Femur (tissue), 1 donor: ENCODE data around the gene IKZF4.
A peak's percentile ranks its signal among the peaks of the same experiment; 100 is the strongest.
"Not testable (repeated sequence)": the region's sequence is repeated elsewhere in the genome, so short reads cannot be mapped to it uniquely, and the experiment has no call there.

Experiments used
- DNase-seq: peaks from one replicate; pipeline ENCODE4 v3.0.0-alpha.2; 2017

Gene IKZF4

DNA sequence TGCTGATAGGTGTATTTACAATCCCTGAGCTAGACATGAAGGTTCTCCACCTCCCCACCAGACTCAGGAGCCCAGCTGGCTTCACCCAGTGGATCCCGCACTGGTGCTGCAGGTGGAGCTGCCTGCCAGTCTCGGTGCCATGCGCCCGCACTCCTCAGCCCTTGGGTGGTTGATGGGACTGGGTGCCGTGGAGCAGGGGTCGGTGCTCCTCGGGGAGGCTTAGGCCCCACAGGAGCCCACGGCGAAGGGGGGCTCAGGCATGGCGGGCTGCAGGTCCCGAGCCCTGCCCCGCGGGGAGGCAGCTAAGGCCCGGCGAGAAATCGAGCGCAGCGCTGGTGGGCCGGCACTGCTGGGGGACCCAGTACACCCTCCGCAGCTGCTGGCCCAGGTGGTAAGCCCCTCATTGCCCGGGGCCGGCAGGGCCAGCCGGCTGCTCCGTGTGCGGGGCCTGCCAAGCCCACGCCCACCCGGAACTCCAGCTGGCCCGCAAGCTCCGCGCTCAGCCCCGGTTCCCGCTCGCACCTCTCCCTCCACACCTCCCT is 20.8 kb upstream of the IKZF4 start:
- not testable (repeated sequence) for DNase-seq

DNA sequence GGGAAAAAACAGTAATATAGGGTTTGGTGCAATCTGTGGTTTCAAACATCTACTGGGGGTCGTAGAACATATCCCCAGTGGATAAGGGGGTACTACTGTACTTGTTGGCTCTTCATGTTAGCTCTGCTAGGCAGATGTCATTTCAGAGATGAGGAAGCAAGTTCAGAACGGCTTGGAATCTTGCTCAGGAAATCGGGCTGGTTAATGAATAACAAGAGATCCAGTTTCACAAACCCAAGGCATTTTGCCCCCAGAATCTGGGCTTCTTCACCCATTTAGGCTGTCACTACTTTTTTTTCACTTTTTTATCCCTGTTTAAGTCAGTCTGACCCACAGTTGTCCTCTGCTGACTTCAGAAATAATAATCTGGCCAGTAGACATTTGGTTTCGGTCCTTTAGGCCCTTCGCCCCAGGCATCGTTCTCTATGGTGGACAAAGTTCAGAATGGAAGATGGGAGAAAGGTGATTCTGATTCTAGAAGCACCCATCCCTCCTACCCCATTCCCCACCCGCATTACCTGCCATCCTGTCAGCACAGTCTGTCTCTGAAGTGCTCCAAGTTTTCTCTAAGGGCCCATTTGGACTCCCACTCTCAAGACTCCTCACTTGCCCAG is 19.2 kb upstream of the IKZF4 start:
- DNase-seq: no peak

DNA sequence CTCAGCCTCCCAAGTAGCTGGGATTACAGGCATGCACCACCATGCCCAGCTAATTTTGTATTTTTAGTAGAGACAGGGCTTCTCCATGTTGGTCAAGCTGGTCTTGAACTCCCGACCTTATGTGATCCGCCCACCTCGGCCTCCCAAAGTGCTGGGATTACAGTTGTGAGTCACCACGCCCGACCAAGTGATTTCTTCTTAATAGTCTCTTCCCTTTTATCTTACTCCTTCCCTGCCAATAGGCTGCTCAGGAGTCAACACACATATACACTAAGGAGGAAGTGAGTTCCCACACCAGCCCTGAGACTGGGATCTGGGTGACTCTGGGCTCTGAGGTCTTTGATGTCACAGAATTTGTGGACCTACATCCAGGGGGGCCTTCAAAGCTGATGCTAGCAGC is 17.5 kb upstream of the IKZF4 start:
- DNase-seq: not testable (repeated sequence)

DNA sequence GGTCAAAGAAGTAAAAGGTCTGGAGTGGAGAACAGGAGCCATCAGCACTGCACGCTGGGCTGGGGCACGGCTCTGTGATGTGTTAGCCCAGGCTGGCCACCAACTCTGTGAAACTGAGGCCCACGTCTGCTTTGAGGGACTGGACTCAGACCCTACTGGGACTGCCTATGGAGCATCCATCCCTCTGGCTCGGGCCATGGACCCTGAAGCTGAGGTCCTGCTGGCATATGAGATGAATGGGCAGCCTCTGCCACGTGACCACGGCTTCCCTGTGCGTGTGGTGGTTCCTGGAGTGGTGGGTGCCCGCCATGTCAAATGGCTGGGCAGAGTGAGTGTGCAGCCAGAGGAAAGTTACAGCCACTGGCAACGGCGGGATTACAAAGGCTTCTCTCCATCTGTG is 16.6 kb upstream of the IKZF4 start:
- DNase-seq: no peak

DNA sequence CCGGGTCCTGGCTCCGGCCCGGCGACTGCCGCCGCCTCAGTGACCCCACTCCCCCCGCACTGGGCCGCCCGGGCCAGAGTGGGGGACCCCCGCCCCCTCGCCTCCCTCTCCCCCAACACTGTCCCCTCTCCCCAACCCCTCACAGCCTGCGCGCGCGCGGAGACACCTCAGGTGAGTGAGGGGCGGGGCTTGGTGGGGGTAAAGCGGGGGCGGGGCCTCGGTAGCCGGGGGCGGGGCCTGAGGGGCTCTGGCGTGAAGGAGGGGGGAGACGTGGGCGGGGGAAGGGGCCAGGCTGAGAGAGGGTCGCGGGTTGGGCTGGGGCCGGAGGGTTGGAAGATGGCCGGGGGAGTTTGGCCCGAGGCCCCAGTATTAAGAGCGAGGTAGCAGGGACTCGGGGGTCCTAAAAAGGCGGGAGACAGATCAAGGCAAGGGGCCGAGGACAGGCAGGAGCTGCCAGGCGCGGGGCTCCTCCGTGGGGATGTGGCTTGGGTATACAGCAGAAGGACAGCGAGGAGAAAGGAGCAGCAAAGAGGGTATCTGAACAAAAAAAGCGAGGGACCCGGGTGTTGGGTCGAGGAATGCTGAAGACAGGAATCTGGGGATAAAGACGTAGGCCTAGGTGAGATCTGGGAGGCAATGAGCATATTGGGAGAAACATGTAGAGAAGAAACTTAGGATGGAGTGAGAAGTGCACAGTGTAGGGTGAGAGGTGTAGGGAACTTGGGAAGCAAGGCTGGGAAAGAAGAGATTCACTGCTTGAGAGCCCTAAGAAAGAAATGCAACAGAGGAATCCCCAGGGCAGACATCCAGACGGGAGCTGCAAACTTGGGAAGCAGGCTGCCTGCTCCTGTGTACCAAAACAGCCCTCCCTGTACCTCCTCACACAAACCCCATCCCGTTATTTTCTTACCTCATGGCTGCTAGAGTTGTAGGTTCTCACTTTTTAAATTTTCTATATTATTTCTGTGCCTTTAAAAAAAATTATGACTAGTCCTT is 13.0 kb upstream of the IKZF4 start:
- peak; percentile 80 for DNase-seq

DNA sequence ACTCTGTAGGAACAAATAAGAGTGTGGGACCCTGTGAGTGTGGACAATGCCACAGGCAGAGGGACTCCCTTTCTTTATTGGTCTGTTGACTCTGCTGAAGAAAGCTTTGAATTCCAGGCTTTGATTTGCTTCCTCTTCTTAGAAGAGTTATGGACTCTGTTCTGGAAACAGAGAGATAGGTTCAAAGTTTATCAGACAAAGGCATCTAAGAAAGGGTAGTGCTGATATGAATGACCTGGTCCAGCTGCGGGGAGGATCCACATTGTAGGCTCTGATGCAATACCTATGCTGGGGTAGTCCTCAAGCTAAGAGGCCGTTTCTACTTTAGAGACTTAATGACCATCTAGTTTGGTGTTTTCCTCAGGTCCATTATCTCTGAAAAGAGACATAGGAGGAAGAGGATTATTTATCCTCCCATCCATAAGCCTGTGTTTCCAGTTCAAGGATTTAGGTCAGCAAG is 10.7 kb upstream of the IKZF4 start:
- no peak for DNase-seq

DNA sequence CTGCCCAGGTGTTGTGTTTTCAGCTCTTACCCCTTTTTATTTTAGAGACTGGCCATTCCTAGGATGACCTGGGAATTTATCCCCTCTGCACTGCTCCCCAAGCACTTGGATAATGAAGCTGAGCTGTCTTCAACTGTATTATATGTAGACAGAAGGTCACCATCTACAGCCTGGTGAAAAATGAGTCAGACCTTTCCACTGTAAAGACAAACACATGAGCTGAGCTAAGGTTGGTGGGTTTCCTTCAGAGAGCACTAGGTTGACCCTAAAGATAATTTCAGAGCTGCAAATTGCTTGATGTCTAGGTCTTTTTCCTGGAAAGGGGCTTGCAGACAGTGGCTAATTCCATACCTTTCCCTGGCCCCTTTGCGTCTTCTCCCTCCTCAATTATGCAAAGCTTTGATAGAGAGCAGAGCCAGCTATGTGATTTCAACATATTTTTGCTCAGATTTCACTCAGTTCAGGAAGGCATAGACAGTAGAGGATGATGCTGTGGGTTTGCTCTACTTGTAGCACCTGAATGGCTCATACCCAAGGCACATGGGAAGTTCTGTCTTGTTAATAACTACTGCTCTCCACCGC is 9.2 kb upstream of the IKZF4 start:
- DNase-seq: no peak

DNA sequence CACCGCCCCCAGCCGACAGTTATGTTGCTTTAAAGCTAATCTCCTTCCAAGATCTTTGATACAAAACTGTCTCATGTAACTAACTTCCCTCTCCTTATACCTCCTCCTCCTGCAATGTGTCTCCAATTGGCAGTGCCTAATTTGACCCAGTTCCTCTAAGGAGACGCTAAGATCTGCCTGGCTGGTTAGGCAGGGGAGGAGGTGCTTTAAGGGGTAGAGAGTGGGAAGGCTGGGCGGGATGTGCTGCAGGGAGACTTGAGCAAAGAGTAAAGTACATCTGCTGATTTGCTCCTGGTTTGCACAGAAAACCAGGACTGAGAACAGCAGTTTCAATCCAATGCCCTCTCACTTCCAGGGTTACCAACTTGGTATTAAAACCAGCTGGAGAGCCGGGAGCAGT is 7.4 kb upstream of the IKZF4 start:
- DNase-seq: no peak

DNA sequence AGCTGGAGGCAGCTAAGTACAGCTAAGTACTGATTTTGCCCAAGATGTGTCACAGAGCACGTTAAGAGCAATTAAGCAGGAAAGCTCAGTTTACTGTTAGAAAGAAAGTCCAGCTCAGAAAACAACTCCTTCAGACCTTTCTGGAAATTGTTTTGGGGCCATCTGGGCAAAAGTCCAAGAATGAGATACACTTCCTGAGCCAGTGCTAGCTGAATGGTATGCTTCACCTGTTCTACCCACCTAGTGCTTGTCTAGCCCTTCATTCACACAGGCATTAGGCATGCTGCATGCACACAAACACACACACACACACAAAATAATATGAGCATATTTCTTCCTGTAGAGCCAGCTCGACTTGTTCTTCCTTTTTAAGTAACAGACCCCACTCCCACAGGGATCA is 6.6 kb upstream of the IKZF4 start:
- no peak for DNase-seq

DNA sequence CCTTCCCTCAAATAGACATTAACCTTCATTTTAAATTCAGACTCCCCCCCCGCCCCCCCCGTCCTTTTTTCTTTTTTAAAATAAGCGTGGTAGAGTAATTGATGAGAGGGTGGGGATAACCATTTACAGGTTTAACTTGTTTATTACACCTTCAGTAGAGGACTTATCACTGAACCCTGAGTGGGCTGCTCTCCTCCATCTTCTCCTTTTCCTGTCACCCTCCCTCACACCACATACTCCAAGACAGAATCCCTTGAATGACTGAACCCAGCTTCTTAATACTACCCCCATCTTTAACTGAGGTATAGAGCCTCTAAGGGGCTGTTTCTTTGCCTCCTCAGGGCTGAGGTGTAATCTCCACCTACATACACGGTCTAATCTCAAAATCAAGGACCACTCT is 3.7 kb upstream of the IKZF4 start:
- DNase-seq: no peak

DNA sequence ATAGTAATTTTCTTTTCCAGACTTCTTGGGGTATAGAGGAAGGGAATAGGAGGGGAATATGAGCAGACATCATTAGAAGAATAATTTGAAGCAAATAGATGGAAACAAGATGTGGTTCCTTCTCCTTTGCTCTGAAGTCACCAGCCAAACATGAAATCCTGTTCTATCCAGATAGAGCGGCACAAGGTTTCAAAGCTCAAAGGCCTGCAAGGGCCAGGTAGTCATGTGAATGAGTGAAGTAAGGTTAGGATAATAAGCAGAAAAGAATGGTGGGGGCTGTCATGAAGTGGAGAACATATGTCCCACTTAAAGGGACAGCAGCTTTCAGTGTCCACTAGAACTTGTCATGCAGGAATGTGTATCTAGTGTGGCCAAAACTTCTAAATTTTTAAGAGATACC is 2.5 kb upstream of the IKZF4 start:
- DNase-seq: no peak

DNA sequence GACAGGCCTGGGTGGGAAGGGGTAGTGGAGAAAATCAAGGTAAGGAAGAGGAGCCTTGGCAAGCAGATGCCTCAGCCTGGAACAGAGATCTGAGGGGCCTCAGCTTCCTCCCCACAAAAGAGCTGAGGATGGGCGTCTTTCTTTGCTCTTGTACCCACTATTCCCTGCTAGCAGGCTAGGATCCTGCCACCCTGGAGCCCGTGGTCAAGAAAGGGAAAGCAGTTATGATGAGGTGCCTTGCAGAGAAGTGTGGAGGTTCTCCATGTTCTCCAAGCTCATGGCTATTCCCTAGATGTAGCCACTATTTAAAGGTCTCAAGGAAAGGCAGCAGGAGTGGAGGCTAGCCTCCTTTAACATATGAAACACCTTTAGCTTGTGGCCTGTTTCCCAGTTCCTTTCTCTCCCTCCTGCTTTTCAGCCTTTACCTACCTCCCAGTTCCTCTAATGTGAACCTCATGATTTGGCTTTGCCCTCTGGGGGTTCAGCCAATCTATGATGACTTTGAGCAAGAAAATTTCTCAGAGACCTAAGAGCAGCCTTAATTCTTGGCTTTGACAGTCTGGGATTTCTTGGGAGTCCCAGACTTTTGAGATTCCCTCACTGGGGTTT is 1.1 kb downstream of the IKZF4 start:
- no peak for DNase-seq

DNA sequence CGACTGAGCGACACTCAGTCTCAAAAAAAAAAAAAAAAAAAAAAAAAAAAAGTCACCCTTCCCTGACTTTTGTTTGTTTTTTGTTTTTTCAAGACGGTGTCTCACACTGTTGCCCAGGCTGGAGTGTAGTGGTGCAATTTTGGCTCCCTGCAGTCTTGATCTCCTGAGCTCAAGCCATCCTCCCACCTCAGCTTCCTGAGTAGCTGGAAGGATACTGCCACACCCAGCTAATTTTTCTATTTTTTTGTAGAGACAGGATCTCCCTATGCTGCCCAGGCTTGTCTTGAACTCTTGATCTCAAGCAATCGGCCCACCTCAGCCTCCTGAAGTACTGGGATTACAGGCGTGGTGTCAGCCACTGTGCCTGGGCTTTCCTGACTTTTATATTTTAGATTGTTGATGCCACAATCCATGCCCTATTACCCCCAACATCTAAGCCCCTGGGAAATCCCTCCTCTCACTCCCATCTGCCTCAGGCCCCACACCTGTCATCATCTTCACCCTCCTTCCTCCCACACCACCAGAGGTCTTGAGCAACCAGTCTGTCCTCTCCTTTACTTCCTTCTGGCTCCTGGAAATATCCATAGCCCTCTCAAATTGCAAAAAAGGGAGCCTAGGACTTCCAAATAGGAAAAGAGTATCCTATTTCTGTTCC is 7.8 kb downstream of the IKZF4 start:
- DNase-seq: no peak

DNA sequence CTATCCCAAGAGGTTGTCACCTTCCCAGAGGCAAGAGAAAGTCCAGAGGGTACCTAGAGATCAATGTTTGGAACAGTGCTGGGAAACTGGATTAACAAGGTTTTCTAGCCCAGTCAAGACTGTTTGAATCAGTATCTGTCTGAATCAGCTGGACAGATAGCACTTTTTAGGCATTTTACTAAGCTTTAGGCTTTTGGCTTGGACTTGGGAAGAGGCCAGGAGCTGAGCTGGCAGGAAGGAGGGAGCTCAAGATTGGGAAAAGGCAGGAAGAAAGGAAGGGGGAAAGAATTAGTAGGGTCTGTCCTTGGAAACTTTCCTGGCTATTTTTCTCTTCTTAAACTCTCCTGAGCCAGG is 8.3 kb downstream of the IKZF4 start:
- peak; percentile 37 for DNase-seq

DNA sequence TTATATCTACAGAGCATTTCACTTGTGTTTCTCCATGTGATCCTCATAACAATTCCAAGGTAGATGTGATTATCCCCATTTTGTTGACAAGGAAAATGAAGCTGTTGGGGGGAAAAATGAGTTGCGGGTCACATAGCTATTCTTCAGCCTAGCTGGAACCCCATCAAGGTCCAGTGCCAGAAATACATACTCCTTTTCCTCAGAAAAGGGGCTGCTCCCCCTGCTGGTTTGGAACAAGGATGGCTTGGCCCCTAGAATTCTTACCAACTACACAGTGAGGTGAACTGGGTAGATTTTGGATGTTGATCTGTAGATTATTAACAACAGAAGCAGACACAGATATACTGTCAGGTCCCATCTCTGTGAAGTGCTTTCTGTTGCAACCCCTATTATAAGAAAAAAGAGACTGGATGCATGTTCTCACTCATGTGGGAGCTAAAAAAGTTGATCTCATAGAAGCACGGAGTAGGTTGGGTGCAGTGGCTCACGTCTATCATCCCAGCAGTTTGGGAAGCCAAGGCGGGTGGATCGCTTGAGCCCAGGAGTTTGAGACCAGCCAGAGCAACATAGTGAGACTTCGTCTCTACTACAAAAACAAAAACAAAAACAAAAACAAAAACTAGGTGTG is 8.9 kb downstream of the IKZF4 start:
- peak; percentile 78 for DNase-seq

DNA sequence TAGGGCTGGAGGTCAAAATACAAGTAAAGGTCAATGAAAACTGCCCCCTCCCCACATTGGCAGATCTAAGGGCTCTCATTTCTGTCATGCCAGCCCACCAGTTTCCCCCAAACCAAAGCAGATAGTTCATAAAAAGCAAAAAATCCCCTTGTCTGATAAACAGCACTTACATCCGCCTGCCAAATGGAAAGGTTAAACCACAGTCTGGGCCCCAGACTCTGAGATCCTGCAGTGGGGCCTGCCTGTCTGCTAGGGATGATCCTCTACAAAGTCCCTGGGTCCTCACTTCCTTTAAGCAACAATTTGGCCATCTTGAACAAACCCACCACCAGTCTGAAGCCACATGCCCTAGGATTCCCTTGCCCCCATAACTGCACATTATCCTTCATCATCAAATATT is 11.1 kb downstream of the IKZF4 start:
- no peak for DNase-seq

DNA sequence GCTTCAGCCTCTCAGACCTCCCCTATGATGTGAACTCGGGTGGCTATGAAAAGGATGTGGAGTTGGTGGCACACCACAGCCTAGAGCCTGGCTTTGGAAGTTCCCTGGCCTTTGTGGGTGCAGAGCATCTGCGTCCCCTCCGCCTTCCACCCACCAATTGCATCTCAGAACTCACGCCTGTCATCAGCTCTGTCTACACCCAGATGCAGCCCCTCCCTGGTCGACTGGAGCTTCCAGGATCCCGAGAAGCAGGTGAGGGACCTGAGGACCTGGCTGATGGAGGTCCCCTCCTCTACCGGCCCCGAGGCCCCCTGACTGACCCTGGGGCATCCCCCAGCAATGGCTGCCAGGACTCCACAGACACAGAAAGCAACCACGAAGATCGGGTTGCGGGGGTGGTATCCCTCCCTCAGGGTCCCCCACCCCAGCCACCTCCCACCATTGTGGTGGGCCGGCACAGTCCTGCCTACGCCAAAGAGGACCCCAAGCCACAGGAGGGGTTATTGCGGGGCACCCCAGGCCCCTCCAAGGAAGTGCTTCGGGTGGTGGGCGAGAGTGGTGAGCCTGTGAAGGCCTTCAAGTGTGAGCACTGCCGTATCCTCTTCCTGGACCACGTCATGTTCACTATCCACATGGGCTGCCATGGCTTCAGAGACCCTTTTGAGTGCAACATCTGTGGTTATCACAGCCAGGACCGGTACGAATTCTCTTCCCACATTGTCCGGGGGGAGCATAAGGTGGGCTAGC is 13.9 kb downstream of the IKZF4 start:
- DNase-seq: no peak

DNA sequence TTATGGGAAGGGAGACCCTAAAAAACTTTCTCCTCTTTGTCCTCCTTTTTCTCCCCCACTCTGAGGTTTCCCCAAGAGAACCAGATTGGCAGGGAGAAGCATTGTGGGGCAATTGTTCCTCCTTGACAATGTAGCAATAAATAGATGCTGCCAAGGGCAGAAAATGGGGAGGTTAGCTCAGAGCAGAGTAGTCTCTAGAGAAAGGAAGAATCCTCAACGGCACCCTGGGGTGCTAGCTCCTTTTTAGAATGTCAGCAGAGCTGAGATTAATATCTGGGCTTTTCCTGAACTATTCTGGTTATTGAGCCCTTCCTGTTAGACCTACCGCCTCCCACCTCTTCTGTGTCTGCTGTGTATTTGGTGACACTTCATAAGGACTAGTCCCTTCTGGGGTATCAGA is 16.3 kb downstream of the IKZF4 start:
- no peak for DNase-seq

DNA sequence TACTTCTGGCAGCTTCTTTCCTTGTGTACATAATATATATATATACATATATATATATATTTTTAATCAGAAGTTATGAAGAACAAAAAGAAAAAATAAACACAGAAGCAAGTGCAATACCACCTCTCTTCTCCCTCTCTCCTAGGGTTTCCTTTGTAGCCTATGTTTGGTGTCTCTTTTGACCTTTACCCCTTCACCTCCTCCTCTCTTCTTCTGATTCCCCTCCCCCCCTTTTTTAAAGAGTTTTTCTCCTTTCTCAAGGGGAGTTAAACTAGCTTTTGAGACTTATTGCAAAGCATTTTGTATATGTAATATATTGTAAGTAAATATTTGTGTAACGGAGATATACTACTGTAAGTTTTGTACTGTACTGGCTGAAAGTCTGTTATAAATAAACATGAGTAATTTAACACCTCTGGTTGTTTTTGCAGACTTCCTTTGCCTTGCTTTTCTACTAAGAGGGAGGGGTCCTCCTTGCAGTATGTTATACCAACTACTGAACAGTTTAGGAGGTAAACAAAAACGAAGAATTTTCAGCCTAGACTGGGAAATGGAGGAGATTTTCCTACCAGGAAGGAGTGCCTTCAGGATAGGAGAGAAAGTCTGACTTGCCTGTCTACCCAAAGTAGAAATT is 17.3 kb downstream of the IKZF4 start:
- no peak for DNase-seq

DNA sequence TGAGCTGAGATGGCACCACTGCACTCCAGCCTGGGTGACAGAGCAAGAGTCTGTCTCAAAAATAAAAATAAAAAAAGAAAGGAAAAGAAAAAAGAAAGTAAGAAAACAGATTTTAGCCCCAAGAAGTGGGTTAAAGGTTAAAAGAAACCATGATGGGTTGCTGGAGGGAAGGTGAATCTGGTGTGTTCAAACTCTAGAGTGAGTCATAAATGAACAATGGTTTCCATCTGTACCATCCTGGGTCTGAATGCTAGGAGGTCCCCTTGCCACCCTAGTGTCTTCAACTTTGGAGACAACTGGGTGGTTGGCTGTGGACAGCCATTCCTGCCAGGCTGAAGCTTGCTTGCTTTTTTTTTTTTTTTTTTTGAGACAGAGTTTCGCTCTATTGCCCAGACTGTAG is 19.3 kb downstream of the IKZF4 start:
- no peak for DNase-seq

DNA sequence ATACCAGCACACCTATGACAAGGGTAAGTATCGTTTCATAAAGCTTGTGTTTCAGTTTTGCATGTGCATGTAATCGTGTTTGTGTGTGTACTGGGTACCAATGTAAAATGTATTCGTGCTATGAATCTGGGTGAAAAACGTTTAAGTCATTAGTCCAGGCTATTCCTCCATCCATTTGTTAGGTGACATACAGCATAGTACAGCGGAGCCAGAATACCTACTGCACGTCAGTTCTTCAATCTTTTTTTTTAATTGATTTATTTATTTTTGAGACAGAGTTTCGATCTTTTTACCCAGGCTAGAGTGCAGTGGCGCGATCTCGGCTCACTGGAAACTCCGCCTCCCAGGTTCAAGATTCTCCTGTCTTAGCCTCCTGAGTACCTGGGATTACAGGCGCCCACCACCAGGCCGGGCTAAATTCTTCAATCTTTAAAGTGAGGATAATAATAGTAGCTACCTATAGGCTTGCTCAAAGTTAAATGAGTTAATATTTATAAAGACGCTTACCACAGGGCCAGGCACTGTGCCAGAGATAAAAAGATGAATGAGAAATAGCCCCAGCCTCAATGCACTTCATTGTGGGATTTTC is 20.2 kb downstream of the IKZF4 start:
- no peak for DNase-seq
